ENCODE measurements around the gene ATOH8.

ATOH8 gene

GRCh38 chr2:85812094-85812735, 58.4 kb downstream of the ATOH8 start:
- H3K27me3 ChIP-seq (ENCODE audit: insufficient read depth, low read length, poor library complexity): no peaks in the 10 kb centered on the region
- H2AFZ ChIP-seq (ENCODE audit: low read depth, low read length): no peak overlapping the region
- TF ChIP-seq CTCF (IDR thresholded peaks at IDR 0.05; ENCODE audit: borderline replicate concordance, extremely low read depth, low read length, poor library complexity, severe bottlenecking): no peak
- TF ChIP-seq EZH2 (IDR thresholded peaks at IDR 0.05; ENCODE audit: borderline replicate concordance, low read depth, low read length, severe bottlenecking): no peak
- H3K79me2 ChIP-seq (ENCODE audit: insufficient read depth, low read length): no peaks in the 10 kb centered on the region
- no peaks in the 10 kb centered on the region for H3K4me1 ChIP-seq (ENCODE audit: insufficient read depth, low read length)
- no peak overlapping the region for H3K27ac ChIP-seq (ENCODE audit: low read length)
- no peak overlapping the region for H3K4me2 ChIP-seq (ENCODE audit: insufficient read depth, low read length)
- no peak overlapping the region for H3K9ac ChIP-seq (ENCODE audit: low read depth, low read length)
- H4K20me1 ChIP-seq (ENCODE audit: insufficient read depth, low read length): no peaks in the 10 kb centered on the region
- DNase-seq (no peak), ATAC-seq (ENCODE audit: insufficient read depth, low read depth) (no peak)
- no peaks in the 10 kb centered on the region for H3K36me3 ChIP-seq (ENCODE audit: insufficient read depth, low read length)
- H3K9me3 ChIP-seq (ENCODE audit: insufficient read depth, low read length, severe bottlenecking): no peaks in the 10 kb centered on the region
- no peak overlapping the region for H3K4me3 ChIP-seq (ENCODE audit: low read depth in 1 of 2, low read length in 2 of 2)

- Histone ChIP-seq H3K4me2 (ENCODE audit: insufficient read depth, low read length) (no peak overlapping the region), H2AFZ (ENCODE audit: low read depth, low read length) (peak overlapping the region; percentile 47; the same call in 1 of the 2 replicates), H3K9ac (ENCODE audit: low read depth, low read length) (no peak overlapping the region), H3K4me1 (ENCODE audit: insufficient read depth, low read length) (no peaks in the 10 kb centered on the region), H3K36me3 (ENCODE audit: insufficient read depth, low read length) (no peaks in the 10 kb centered on the region), H4K20me1 (ENCODE audit: insufficient read depth, low read length) (no peaks in the 10 kb centered on the region), H3K27me3 (ENCODE audit: insufficient read depth, low read length, poor library complexity) (peaks cover 2% of the 10 kb centered on the region), H3K79me2 (ENCODE audit: insufficient read depth, low read length) (no peaks in the 10 kb centered on the region), H3K27ac (ENCODE audit: low read length) (no peak overlapping the region), H3K9me3 (ENCODE audit: insufficient read depth, low read length, severe bottlenecking) (no peaks in the 10 kb centered on the region), H3K4me3 (ENCODE audit: low read depth in 1 of 2, low read length in 2 of 2) (no peak overlapping the region)
- no peak for TF ChIP-seq CTCF (IDR thresholded peaks at IDR 0.05; ENCODE audit: borderline replicate concordance, extremely low read depth, low read length, poor library complexity, severe bottlenecking)
- no peak for TF ChIP-seq EZH2 (IDR thresholded peaks at IDR 0.05; ENCODE audit: borderline replicate concordance, low read depth, low read length, severe bottlenecking)
- ATAC-seq (ENCODE audit: insufficient read depth, low read depth) (no peak), DNase-seq (no peak)
These were observed 59.6 kb downstream of the ATOH8 start for GRCh38 chr2:85813211-85813981.

- no peak for TF ChIP-seq EZH2 (IDR thresholded peaks at IDR 0.05; ENCODE audit: borderline replicate concordance, low read depth, low read length, severe bottlenecking)
- TF ChIP-seq CTCF (IDR thresholded peaks at IDR 0.05; ENCODE audit: borderline replicate concordance, extremely low read depth, low read length, poor library complexity, severe bottlenecking): peak; percentile 99
- no peaks in the 10 kb centered on the region for H4K20me1 ChIP-seq (ENCODE audit: insufficient read depth, low read length)
- H2AFZ ChIP-seq (ENCODE audit: low read depth, low read length): no peak overlapping the region
- no peak overlapping the region for H3K4me2 ChIP-seq (ENCODE audit: insufficient read depth, low read length)
- no peak overlapping the region for H3K9ac ChIP-seq (ENCODE audit: low read depth, low read length)
- peak; percentile 99 for ATAC-seq (ENCODE audit: insufficient read depth, low read depth)
- H3K9me3 ChIP-seq (ENCODE audit: insufficient read depth, low read length, severe bottlenecking): no peaks in the 10 kb centered on the region
- no peaks in the 10 kb centered on the region for H3K36me3 ChIP-seq (ENCODE audit: insufficient read depth, low read length)
- no peak overlapping the region for H3K4me3 ChIP-seq (ENCODE audit: low read depth in 1 of 2, low read length in 2 of 2)
- no peaks in the 10 kb centered on the region for H3K79me2 ChIP-seq (ENCODE audit: insufficient read depth, low read length)
- H3K27me3 ChIP-seq (ENCODE audit: insufficient read depth, low read length, poor library complexity): peaks cover 2% of the 10 kb centered on the region
- H3K27ac ChIP-seq (ENCODE audit: low read length): no peak overlapping the region
- no peaks in the 10 kb centered on the region for H3K4me1 ChIP-seq (ENCODE audit: insufficient read depth, low read length)
- peak; percentile 83 for DNase-seq
These were observed 60.4 kb downstream of the ATOH8 start for GRCh38 chr2:85813982-85814801.

Data from DND-41 (cell line).